Medulla oblongata (tissue), 1 donor: ENCODE data around the gene UPK3A.

Experiments used
- DNase-seq: peaks from one replicate; pipeline ENCODE4 v3.0.0-alpha.2; 2015; ENCODE audit errors: extremely low spot score

The UPK3A gene

DNA sequence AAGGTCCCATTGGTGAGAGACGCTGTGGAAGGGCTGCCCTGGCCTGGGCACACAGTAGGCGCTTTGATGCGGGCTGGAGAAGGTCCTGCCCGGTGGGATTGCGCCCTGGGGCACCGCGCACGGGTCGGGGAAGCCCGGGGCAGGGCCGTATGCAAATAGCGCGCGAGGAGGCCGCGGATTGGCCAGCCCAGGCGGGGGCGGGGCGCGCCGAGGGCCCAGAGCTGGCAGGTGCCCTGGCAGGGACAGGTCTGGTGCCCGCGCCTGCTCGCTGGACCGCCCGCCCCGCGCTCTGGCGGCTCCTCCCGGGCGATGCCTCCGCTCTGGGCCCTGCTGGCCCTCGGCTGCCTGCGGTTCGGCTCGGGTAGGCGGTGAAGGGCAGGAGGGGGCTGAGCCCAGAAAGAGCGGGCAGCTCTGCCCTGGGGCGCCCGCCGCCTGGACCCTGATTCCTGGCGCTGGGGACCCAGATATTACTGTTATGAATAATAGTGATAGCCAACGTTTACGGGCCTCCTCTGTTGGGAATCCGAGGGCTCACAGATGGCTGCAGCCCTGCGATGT is at the start of gene UPK3A:
Gene UPK3A, plus strand, starts transcription at position 245 of the 558 bp plus-strand sequence. Its CDS starts 65 bp downstream, at position 310.
- peak; percentile 56 for DNase-seq

DNA sequence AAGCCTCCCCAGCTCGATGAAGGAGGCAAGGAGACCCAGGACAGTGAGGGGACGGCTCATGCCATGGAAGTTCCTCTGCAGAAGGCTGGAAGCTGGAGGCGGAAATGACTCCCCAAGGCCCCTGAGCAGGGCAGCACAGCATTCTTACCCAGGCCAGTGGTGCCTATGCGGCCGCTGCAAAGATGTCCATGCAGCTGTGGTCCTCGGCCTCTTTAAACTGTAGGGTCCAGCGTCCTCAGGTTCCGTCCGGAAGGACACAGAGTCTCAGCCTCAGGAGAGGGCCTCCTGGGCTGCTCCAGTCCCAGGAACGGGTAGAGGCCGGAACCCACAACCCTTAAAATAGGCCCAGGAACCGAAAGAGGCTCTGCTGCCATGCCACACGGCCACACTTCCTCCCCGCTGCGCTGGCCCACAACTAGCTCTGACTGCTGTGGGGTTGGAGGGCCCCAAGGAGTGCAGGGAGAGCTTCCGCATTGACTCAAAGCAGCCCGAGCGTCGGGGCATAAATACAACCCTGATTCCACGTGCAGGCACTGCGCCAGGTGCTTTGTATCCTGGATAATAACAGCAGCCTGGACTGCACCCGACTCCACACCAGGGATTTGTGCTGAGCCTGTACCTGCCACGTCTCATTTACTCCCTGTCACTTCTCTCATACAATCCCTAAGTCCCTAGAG is 49.5 kb upstream of the UPK3A start:
- DNase-seq, result peak; percentile 79

DNA sequence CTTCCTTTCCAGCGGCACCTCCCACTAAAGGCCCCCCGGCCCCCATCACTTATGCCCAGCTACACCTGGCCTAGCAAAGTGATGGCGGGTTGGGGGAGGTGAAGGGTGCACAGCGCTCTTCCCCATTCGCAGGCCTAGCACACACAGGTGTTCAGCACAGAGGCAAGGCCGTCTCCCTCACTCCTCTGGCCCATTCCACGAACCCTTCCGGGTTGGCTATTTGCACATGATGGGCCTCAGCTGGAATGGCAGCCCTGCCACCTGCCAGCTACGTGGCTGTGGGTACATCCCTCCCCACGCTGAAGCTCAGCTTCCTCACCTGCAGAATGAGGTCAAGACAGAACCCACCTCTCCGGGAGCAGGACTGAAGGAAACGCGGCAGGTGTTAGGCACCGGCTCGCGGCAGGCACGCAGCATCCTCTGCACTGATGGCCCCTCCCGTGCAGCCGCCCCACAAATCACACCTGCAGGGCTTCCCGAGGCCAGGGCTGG is 48.9 kb upstream of the UPK3A start:
- no peak for DNase-seq

DNA sequence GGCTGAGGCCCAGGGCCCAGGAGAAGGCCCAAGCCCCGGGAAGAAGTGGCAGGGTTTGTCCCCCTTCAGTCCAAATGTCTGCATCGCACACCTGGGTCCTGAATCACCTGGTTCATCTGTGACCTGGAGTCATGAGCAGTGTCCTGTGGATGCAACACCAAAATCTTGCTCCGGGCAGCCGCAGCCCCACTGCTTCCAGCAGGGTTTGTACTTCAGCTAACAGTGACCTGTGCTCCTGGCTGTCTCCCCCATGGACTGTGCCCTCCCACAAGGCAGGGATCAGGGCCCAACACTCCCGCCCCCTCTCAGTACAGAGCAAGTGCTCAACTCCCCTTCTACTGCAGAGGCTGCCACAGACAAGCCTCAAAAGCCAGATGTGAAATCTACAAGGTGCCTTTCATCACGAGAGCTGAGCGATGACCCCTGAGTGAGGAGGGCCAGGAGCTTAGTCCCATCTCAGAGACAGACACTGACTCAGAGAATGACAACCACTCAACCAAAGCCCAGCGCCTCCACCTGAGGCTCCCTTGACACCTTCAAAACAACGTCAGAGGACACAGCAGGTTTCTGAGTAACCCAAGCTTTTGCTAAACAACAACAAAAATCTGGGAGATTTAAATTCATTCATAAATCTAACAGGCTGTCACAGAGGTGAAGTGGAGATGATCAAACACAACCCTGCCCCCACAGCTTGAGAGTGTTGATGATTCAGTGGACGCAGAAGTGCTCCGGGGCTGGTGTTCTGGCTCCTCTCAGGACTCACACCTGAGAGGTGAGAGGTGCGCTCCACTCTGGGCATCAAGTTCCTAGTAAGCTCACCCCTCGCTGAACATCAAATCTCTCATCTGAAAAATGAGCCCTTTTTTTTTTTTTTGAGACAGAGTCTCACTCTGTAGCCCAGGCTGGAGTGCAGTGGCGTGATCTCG is 47.4 kb upstream of the UPK3A start:
- DNase-seq, result no peak

DNA sequence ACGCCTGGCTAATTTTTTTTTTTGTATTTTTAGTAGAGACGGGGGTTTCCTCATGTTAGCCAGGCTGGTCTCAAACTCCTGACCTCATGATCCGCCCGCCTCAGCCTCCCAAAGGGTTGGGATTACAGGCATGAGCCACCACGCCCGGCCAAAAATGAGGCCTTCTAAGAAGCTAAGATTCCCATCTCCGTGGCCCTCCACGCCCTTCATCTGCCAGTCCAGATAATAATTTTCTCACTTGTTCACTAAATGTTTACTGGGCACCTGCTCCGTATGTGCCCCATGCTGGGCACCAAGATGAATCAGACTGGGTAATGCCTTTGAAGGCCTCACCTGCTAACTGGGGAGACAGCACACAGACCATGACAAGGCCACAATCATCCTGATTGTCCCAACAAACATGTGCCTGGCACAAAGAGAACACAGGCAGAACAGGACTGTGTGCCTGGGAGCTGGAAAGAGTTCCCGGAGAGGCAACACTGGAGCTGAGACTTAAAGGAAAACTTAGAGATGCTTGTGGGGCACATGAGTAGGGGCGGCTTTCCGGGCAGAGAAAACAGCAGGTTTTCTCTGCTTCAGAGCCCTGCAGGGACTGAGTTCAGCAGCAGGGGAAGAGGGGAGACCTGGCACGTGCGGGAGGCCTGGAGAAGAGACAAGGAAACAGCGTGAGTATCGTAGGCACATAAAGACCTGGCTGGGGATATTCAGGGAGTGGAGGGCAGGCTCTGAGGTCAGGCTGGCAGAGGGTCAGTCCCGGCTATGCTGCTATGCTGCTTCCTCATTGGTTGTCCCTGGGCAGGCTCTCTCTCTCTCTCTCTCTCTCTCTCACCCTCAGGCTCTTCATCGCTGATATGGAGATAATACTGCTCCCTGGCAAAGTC is 46.4 kb upstream of the UPK3A start:
- no peak for DNase-seq

DNA sequence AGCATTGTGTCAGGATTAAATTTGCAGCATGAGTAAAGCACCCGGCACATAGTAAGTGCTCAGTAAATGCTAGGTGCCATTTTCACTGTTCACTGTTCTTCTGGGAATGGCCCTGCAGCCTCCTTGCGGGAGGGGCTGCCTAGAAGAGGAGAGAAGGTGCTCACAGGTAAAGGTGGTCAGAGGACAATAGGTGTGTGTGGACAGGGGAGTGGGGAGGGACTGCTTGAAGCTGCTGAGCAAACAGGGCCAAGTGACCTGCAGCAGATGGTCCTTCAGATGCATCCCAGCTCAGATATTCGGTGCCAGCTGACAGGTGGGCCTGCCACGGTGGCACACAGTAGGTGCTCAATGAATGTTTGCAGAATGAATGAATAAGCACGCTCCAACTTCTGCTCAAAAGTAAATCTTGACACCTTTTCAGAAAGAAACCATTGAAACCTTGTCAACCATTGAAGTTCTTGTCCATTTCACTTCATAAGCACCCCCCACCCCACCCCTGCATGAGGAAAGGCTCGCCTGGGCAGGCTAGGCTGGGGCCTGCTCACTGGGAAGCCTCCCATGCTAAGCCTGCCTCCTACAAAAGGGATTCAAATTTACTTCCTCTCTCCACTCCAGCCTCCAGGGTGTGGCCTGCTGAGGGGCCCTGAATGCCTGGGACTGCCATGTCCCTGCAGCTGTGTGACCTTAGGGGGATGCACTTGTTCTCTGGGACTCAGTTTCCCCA is 45.6 kb upstream of the UPK3A start:
- DNase-seq, result no peak

DNA sequence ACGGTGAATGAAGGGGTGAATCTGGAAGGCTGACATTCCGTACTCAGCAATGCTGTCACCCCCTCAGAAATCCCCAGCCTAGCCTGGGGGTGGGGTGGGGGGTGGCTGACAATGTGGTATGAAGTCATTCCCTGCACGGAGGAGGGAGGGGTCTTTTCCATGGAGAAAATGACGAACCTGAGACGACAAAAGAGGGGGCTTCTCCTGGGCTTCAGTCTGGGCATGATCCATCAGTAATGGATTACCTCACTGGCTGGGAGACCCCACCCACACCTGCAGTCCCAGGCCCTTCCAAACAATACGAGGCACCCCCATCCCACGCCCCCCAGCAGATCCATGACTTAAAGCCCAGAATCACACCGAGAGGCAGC is 45.1 kb upstream of the UPK3A start:
- DNase-seq, result no peak

DNA sequence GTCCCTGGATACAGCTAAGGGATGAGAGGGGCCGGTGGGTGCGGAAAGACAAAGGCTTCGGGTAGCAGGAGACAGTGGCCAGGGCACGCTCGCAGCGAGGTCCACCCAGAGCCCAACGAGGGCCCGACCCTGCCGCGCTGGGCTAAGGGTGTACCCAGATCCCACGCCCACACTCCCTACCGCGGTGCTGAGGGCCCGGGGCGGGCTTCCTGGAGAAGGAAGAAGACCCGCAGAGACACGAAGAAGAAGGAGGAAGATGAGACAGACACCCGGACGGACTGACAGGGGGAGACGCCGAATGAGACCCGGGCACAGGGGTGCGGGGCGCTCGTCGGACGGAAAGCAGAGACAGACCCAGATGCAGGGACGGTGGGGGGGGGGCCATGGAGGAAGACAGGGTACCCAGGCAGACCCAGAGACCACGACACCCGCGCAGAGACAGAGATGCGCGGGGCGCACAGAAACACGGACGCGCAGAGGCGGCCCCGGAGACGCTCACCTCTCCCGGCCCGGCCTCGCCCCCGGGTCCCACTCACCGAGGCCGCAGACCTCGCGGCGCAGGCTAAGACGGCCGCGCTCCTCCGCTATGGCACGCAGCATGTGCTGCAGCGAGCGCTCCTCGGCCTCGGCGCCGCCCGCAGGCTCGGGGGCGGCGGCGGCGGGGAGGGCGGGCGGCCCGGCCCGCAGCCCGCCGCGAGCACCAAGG is 44.5 kb upstream of the UPK3A start:
- DNase-seq, result peak; percentile 20

DNA sequence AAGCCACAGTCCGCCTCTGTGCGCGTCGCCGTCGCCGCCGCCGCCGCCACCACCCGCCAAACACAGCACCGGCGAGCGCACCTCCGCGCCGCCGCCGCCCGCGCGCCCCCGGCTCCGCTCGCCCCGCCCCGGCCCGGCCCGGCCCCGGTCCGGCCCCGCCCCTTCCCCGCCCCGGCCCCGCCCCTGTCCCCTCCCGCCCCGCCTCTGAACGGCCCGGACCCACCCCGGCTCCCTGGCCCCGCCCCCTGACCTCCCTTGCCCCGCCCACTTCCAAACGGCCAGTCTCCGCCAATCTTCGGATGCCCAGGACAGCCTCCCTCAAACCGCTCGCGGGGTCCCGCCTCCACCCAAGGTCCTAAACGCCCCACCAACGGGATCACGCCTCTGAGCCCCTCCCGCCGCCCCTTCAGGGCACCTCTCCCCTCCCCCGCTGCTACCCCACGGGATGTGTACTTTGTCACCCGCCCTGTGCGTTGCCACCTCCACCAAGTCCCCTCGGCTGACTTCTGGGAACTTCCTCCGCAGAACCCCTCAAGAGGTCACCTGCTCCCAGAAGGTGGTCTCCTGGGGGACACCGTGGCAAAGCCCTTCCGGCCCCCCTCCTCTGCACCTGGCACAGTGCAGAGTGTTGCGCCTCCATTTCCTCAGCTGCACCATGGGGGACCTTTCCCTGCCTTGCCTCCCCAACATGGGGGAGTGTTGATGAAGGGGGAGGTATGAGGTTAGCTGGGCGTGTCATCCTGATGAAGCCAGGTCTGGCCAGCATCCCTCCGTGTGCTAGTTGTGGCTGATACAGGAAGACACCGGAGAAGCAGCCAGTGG is 43.7 kb upstream of the UPK3A start, which contains the start of gene KIAA0930:
Gene KIAA0930, minus strand, starts transcription at position 85 of the 822 bp plus-strand sequence. CDS start 191 bp downstream, outside the sequence.
- peak; percentile 76 for DNase-seq

DNA sequence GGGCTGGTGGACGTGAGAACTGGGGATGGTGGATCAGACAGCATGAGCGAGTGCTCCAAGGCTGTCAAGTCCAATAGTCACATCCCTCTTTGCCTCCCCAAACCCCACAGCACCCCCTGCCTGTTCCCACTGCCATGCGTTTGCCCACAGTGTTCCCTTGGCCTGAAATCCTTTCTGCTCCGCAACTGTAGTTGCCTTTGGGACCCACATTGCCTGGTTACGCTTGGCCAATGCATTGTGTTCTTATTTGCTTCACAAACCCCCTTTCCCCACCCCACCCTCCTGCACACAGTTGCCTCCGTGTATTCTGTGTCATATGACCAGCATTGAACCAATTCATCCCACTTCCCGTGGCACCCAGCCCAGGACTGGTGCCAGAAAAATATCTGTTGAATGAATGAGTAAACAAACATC is 42.0 kb upstream of the UPK3A start:
- DNase-seq, result peak; percentile 74

DNA sequence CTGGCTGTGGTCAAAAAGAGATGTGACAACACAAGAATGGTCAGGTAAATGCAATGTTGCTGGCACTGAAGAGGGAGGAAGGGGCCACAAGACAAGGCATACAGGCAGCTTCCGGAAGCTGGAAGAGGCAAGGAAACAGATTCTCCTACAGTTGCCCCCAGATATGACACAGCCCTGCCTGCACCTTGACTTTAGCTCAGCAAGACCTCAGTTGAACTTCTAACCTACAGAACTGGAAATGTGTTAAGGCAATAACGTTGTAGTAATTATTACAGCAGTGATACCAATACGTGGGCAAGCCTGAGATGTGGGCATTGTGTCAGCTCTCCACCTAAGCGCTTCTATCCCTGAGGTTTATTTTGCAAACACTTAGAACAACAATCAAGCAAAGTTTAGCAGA is 39.8 kb upstream of the UPK3A start:
- DNase-seq, result no peak

DNA sequence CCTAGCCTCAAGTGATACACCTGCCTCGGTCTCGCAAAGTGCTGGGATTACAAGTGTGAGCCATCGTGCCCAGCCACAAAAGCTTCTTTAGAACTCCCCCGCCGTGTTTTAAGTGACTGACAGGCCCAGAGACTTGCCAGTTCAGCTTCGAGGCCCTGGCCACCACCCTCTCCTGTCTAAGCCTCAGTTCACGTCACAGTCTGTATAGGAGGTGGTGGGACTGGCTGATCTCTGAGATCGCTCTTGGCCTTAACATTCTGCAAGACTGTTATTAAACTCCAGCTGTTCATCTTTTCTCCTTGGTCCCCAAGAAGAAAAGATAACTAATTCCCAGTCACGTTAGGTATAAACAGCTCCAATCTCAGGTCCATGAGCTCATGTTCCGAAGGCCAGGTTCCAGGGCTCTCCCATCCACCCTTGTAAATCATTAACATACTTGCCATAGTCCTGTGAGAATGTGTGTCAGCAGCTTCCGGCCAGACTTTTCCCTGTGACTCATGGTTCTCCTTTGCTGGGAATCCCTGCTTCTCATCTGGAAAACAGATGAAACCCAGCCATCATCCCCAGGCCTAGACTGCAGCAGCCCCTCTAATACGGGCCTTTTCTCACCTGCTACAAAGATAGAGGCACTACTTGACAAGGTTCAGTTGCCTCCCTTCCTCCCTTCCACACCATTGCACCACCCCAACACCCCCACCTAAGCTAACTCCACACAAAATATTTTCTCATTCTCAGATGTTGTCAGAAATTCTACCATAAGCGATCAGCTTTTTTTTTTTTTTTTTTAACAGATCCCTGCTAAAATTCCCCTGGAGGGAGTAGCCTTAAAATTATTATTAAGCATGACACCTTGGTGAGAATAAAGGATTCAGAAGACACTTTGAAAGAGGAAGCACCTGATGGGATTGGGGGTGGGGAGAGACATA is 38.4 kb upstream of the UPK3A start:
- DNase-seq, result no peak

DNA sequence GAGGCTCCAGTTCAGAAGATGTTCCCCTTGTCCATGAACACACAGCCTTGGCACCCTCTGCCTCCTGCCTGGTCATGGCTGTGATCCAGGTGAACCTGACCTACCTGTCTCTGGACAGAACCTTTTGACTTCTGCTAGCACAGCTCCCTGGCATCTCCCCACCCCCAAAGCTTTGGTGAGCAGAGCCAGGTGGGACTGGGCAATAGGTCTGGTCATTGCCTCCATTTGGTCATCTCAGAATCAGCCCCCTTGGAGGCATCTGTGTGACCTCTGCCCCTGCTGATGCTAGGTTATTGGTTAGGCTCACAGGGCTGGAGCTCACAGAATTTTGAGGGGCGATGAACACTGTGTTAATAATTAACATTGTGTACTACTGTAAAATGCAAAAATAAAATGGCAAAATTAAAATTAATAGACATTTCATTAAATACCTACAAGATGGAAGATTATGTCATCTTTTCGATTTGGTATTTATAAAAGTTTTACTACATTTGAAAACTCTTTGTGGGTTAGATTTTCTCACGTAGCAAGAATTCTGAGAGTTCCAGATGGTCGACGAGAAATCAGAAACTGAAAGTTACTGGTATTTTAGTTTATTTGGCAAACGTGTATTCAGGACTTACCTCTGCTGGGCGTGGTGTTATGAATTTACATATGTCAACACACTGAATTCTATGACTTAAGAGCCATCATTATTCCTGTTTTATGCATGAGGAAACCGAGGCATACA is 35.8 kb upstream of the UPK3A start:
- DNase-seq, result no peak

DNA sequence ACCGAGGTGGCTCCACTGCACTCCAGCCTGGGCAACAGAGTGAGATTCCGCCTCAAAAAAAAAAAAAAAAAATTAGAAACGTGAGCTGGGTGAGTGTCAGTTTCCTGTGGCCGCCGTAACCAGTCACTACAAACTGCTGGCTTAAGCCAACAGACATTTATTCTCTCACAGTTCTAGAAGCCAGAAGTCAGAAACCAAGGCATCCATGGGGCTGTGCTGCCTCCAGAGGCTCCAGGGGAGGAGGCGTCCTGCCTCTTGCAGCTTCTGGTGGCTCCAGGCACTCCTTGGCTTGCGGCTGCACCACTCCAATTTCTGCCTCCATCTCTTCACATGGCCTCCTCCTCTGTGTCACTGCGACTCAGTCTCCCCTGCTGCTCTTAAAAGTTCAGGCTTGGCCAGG is 32.9 kb upstream of the UPK3A start:
- DNase-seq, result no peak

DNA sequence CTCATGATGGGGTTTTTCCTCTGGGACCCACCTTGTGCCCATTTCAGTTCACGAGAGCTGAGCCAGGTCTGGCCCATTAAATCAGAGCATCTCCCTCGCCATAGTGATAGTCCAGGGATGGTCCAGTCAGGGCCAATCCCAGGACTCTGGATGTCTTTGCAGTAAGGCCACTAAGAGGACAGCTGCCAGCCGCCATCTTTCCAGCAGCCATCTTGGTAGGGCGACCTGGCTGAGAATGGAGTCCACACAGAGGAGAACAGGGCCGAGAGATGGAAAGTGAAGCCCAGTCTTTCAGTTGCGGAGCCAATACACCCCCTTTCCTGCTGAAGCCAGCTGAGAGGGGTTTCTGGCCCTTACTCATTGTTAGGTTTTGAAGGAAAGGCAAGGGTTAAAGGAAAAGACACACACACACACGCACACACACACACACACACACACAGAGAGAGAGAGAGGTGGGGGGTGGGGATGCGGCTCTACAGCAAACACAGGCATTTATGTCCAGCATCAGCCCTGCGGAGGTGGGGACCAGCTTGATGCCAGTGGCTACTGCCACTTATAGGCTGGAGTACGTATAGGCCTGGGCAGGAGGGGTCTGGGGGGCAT is 31.6 kb upstream of the UPK3A start:
- DNase-seq, result no peak

DNA sequence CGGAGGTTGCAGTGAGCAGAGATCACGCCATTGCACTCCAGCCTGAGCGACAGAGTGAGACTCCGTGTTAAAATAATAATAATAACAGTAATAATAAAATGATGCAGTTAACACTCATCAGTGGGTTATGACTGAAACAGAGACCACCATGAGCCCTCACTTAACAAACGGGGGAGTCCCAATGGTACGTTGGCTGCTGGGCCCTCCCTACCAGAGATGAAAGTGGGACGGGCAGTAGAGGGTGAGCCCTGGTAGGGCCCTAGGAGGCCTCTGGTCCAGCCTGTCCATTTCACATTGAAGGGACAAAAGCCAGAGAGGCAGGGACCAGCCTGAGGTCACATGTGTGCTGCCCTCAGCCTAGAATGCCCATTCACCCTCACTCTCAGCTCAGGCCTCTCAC is 30.4 kb upstream of the UPK3A start:
- no peak for DNase-seq

DNA sequence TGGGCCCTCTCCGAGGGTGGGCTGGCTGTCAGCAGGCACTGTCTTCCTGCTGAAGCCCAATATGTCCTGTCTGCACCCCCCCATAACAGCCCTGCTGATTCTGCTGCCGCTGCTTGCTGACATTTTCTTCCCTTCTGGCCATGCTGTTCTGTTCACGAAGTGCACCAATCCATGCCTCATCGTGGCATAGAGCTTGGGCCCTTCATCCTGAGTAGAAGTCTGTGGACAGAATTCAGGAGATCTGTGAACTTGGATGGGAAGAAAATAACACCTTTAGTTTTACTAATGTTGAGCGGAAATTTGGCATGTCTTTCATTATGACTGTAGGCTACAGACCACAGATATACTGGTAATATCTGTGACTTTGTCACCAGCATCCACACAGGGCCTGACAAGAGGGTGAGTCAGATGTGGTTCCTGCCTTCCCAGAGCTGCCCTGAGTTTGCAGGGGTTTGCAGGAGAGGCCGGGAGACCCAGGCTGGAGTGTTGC is 29.9 kb upstream of the UPK3A start:
- no peak for DNase-seq
